Peyer's patch (tissue), 4 donors: Measurements from ENCODE around the gene PTPRE. TPM values are rescaled to one million over a fixed set of nuclear protein-coding genes. Genes with fewer than 3 reads are reported as not detected.

Experiments used
- DNase-seq, 3 donors: peaks; one replicate each; pipeline ENCODE4 v3.0.0-alpha.2; 2017 to 2019
- H3K27ac ChIP-seq, 4 donors: fragments of 200-600 bp; sonication (generic); one replicate each; pipeline ENCODE4 v1.5.1; 2016 to 2019
- H3K27me3 ChIP-seq, 2 donors: fragments of 200-600 bp; sonication (generic); one replicate each; pipeline ENCODE4 v1.5.1; 2019
- H3K36me3 ChIP-seq, 3 donors: fragments of 200-600 bp; sonication (generic); one replicate each; pipeline ENCODE4 v1.5.1; 2016 to 2019
- H3K4me1 ChIP-seq, 4 donors: fragments of 200-600 bp; sonication (generic); one replicate each; pipeline ENCODE4 v1.5.1; 2016 to 2019
- H3K4me3 ChIP-seq, 4 donors: fragments of 200-600 bp; sonication (generic); 1 replicate in 3 of 4; 2 replicates in 1 of 4; pipeline ENCODE4 v1.5.1; 2016 to 2019; ENCODE audit warnings: mild to moderate bottlenecking in 1 of 4
- H3K9me3 ChIP-seq, 4 donors: fragments of 200-600 bp; sonication (generic); one replicate each; pipeline ENCODE4 v1.5.1; 2016 to 2019; ENCODE audit warnings: mild to moderate bottlenecking in 1 of 4
- POLR2A ChIP-seq, 2 donors: fragments of 450-650 bp; IDR thresholded peaks; one replicate each; pipeline ENCODE4 v1.5.1; 2017; ENCODE audit warnings: antibody characterized with exemption in 2 of 2, mild to moderate bottlenecking in 2 of 2, moderate library complexity in 2 of 2
- total RNA-seq, 4 donors: library from RNA; depleted of rRNA; stranded (reverse); fragments of >200 nt; gene quantifications; one replicate each; pipeline ENCODE4 v1.1.0, GENCODE V29; 2016
- TF ChIP-seq, protein P1 (sequence below), 6 experiments: fragments of 450-650 bp in 4 of 6; fragments of 200-600 bp in 2 of 6; sonication (generic) in 1 of 6; IDR thresholded peaks; one replicate each; pipeline ENCODE4 v1.5.1; 2017 to 2019; ENCODE audit warnings: antibody characterized with exemption in 6 of 6, mild to moderate bottlenecking in 3 of 6, moderate library complexity in 1 of 6

Gene PTPRE
- total RNA-seq, 4 donors from 2014 or later: 24.0 to 48.7 (median 35.4) TPM

DNA sequence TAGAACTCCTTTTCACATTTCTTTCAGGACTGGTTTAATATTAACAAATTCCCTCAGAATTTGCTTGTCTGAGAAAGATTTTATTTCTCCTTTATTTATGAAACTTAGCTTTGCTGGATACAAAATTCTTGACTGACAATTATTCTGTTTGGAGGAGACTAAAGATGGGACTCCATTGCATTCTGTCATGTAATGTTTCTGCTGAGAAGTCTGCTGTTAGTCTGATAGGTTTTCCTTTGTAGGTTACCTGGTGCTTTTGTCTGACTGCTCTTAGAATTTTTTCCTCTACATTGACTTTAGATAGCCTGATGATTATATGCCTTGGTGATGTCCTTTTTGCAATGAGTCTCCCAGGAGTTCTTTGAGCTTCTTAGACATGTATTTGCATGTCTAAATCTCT lies 37.6 kb upstream of the PTPRE start:
- TF ChIP-seq, protein P1, sequence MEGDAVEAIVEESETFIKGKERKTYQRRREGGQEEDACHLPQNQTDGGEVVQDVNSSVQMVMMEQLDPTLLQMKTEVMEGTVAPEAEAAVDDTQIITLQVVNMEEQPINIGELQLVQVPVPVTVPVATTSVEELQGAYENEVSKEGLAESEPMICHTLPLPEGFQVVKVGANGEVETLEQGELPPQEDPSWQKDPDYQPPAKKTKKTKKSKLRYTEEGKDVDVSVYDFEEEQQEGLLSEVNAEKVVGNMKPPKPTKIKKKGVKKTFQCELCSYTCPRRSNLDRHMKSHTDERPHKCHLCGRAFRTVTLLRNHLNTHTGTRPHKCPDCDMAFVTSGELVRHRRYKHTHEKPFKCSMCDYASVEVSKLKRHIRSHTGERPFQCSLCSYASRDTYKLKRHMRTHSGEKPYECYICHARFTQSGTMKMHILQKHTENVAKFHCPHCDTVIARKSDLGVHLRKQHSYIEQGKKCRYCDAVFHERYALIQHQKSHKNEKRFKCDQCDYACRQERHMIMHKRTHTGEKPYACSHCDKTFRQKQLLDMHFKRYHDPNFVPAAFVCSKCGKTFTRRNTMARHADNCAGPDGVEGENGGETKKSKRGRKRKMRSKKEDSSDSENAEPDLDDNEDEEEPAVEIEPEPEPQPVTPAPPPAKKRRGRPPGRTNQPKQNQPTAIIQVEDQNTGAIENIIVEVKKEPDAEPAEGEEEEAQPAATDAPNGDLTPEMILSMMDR (IDR thresholded peaks at IDR 0.05): no peak
- no peak for TF ChIP-seq POLR2A (IDR thresholded peaks at IDR 0.05)
- DNase-seq: no peak

DNA sequence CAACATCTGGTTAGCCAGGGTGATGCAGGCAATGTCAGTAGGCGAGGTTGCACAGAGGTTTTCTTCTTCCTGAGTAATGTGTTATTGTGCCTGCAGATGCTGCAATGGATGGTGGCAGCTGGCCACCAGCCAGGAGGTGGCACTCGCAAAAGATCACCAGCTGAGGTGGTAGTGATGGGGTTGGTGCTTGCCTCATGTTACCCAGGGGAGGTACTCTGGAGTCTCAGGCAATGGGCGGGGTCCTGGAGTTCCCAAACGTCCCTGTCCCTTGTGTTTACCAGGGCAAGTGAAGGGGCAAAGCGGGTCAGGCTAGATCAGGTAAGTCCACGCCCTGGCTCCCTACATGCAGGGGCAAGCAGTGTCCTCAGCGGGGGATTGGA lies 35.3 kb upstream of the PTPRE start:
- Histone ChIP-seq H3K4me3 (no peak overlapping the region), H3K27me3 (no peaks in the 10 kb centered on the region), H3K36me3 (no peaks in the 10 kb centered on the region), H3K4me1 (peaks cover 0 to 19% (median 0%) of the 10 kb centered on the region in 4 donors), H3K27ac (no peak overlapping the region), H3K9me3 (no peaks in the 10 kb centered on the region)
- DNase-seq: peak in 2 of 3 donors; percentile 7 to 49
- TF ChIP-seq POLR2A (IDR thresholded peaks at IDR 0.05): no peak
- TF ChIP-seq, protein P1 (IDR thresholded peaks at IDR 0.05): no peak

More for the DNA sequence above, 37.6 kb upstream of the PTPRE start:
- no peaks in the 10 kb centered on the region for H3K9me3 ChIP-seq
- no peaks in the 10 kb centered on the region for H3K27me3 ChIP-seq
- peaks cover 0 to 19% (median 0%) of the 10 kb centered on the region in 4 donors for H3K4me1 ChIP-seq
- no peak overlapping the region for H3K4me3 ChIP-seq
- H3K27ac ChIP-seq: no peak overlapping the region
- H3K36me3 ChIP-seq: no peaks in the 10 kb centered on the region

DNA sequence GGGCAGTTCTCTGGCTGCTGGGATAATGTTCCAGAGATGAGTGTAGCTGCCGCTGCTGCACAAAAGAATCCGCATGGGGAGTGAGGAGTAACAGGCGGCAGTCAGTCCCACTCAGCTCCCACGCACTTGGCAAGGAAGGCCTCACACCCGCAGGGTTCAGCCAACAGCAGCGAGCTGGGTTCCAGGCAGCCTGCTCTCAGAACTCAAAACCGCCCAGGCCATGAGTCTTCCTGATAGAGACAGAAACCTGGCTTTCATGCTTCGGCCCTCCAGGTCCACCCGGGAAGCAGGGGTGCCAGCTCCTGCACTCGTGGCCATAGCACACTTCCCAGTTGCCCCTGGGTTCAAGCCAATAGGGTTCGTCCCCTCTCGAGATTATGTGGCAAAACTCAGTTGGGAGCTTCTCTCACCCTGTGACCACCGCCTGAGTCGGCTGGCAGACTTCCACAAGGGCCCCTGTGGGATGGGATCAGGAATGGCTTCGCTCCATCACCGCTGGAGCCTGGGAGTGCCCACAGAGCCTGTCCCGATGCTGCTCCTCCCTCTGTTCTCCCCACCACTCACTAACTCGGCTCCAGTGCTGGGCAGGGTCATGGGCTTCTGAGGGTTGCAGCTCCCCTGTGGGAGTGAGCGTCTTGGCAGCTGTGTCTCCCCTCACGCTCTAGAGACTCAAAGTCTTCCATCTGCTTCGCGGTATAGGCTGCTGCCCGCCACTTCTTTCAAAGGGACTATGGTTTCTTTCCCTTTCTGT lies 34.7 kb upstream of the PTPRE start:
- Histone ChIP-seq H3K27ac (no peak overlapping the region), H3K4me3 (no peak overlapping the region), H3K36me3 (no peaks in the 10 kb centered on the region), H3K9me3 (no peaks in the 10 kb centered on the region), H3K4me1 (peaks cover 0 to 19% (median 0%) of the 10 kb centered on the region in 4 donors), H3K27me3 (no peaks in the 10 kb centered on the region)
- TF ChIP-seq, protein P1 (IDR thresholded peaks at IDR 0.05): no peak
- TF ChIP-seq POLR2A (IDR thresholded peaks at IDR 0.05): no peak
- DNase-seq: peak; percentile 11 to 51 (median 44)

DNA sequence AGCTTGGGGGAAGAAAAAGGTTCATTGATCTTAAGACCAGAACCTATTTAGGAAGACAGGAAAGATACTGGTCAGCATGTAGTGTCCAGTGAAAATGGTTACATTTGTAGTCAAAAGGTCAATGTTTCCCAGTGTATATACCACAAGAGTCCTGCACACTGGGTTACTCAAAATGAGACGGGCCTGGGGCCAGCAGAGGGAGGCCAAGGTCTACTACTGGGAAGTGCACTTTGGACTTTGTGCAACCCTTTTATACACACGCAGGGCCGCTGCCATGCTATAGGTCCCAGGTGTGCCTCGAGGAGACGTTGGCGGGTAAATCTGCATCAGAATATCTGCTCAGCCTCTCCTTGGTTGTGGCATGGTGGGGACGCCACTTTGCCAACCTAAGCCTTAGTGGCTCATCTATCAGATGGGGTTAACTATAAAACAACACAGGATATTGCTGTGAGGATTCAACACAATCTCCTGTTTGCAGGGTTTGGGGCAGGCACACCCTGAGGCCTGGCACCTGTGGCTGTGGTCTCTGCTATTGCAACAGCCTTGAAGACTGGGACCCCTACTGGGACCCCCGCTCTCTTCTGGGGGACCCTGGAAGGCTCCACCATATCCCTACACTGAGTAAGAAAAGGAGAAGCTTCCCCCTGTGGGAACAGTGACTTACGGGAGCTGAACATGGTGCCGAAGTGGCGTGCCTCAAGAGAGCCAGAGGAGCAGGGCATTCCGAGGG lies 33.9 kb upstream of the PTPRE start:
- Histone ChIP-seq H3K27me3 (no peaks in the 10 kb centered on the region), H3K27ac (peak overlapping the region in 1 of 4 donors; percentile 6), H3K4me3 (no peak overlapping the region), H3K9me3 (no peaks in the 10 kb centered on the region), H3K4me1 (peaks cover 0 to 19% (median 0%) of the 10 kb centered on the region in 4 donors), H3K36me3 (peaks cover 0 to 6% (median 0%) of the 10 kb centered on the region in 3 donors)
- TF ChIP-seq, protein P1 (IDR thresholded peaks at IDR 0.05): peak in 4 of 6 experiments; percentile 30 to 87 (median 74)
- no peak for TF ChIP-seq POLR2A (IDR thresholded peaks at IDR 0.05)
- peak; percentile 9 to 90 (median 85) for DNase-seq

DNA sequence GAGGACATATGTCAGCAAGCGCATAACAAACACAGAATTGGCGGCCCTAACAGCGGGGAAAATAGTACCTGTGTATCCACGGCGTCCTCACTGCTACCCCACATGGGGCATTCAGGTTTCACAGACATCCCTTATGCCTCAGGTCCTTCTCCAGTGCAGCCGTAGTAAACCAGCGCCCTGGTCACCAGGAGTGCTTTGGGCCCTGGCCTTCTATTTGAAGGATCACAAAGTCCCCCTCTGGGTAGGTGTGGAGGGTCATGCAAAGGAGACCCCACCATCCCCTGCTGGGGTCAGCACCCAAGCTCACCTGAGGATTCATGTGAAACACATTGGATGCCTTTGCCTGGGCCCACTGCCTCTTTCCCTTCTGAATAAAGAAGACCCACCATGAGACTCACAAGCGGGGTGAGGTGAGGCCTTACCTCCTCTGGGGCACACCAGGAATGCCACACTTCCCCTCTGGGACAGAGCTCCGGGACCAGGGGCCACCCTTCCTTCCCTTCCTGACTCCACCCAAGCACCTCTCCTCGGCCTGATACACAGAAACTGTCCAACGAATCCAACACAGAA lies 32.9 kb upstream of the PTPRE start:
- Histone ChIP-seq H3K4me3 (no peak overlapping the region), H3K27me3 (no peaks in the 10 kb centered on the region), H3K27ac (no peak overlapping the region), H3K4me1 (peaks cover 0 to 19% (median 0%) of the 10 kb centered on the region in 4 donors), H3K36me3 (peaks cover 0 to 7% (median 0%) of the 10 kb centered on the region in 3 donors), H3K9me3 (no peaks in the 10 kb centered on the region)
- TF ChIP-seq POLR2A (IDR thresholded peaks at IDR 0.05): no peak
- TF ChIP-seq, protein P1 (IDR thresholded peaks at IDR 0.05): no peak
- DNase-seq: peak; percentile 9 to 50 (median 42)
